ENCODE results near the gene NT5DC4. TPM values are rescaled to one million over a fixed set of nuclear protein-coding genes. Genes with fewer than 3 reads are reported as not detected.
A peak's percentile ranks its signal among the peaks of the same experiment; 100 is the strongest.

NT5DC4 gene
- total RNA-seq, 1 donor from 2014 or later: not detected

DNA sequence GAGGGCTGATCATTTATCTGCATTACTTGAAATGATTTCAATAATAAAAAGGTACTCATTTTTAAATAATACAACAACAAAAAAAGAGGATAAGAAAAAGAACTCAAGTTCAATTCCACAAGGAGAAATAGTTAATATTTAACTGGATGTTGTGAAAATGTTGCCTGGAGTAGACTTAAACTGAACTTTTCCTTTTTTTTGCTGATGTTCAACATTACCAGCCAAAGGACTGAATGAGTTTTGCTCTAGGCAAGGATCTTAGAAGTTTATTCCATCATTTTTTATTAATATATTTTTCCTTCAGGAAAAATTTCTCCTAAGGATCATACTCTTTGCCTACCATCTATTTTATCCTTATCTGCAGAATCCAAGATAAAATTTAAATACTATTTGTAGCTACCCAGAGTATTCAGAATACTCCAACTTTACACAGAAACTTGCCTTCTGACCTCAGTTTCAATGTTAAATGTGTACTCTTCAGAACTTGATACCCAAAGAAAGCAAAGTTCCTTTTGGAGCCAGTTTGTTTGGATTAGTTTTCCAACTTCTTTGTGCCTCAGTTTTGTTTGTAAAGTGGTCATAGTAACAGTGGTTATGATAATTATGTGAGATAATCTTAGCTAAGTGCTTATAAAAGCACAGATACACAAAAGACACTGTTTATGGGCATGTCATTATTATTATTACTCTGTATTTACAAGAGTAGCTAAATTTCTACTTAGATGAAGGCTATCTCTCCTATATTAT lies 30.8 kb downstream of the NT5DC4 start:
- peak; percentile 9 for DNase-seq (ENCODE audit: low read depth)

DNA sequence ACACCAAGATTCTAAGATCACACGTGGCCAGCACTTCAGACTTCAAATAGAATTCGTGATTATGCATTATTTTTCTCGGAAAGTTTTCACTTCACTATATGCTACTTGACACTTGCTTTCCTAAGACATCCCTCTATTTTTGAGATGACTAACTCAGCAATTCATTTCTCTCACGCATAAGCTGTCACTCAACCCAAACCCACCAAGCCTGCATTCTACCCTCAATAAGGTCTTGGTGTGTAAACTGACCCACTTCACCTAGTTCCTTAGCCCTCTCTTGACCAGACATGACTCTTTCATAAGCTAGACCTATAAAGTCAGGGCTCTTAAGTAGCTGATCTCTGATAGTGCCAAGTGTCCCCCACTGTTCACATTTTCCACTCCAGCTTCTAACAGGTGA lies 31.8 kb downstream of the NT5DC4 start:
- no peak for DNase-seq (ENCODE audit: low read depth)

GRCh38 chr2:112754564-112754963 lies 33.7 kb downstream of the NT5DC4 start:
- no peak for DNase-seq (ENCODE audit: low read depth)

GRCh38 chr2:112755444-112755843 lies 34.6 kb downstream of the NT5DC4 start:
- DNase-seq (ENCODE audit: low read depth): no peak

- no peak for DNase-seq (ENCODE audit: low read depth)
Observed at GRCh38 chr2:112756207-112756606, 35.4 kb downstream of the NT5DC4 start.

GRCh38 chr2:112757265-112757664 lies 36.4 kb downstream of the NT5DC4 start:
- DNase-seq (ENCODE audit: low read depth): no peak

- DNase-seq (ENCODE audit: low read depth): no peak
Observed at GRCh38 chr2:112758711-112759110, 37.9 kb downstream of the NT5DC4 start.

DNA sequence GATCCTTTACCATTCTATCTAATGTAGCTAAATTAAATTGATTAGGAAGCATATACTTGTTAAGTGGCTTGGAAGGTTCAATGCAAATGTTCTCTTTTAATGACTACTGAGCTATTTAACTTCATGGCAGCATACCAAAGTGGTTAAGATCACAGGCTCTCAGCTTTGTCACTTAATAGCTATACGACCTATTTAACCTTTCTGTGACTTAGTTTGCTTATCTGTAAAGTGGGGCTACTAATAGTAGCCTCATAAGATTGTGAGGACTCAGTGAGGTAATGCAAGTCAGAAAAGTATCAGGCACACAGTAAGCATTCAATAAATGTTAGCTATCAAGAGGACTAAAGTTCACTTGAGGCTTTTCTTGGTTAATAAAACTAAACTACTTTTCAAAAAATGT lies 39.3 kb downstream of the NT5DC4 start:
- DNase-seq (ENCODE audit: low read depth): no peak

DNA sequence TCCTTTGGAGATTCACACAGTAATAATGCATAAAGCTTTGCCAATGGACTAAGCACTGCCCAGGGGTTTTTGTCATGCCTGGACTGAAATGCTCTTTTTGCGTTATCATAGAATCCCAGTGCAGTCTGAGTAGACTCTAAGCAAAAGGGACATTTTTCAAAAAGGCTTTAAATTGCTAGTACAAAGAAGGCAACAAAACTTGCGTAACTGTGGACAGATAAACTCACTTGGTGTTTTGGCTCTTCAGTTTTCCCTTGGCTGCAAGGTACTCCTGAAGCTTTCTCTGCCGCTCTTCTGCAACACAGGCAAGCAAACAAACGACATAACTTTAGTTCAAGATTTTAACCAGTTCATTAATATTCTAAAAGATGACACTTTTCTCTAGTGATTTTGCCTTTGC lies 41.5 kb downstream of the NT5DC4 start:
- DNase-seq (ENCODE audit: low read depth): no peak

DNA sequence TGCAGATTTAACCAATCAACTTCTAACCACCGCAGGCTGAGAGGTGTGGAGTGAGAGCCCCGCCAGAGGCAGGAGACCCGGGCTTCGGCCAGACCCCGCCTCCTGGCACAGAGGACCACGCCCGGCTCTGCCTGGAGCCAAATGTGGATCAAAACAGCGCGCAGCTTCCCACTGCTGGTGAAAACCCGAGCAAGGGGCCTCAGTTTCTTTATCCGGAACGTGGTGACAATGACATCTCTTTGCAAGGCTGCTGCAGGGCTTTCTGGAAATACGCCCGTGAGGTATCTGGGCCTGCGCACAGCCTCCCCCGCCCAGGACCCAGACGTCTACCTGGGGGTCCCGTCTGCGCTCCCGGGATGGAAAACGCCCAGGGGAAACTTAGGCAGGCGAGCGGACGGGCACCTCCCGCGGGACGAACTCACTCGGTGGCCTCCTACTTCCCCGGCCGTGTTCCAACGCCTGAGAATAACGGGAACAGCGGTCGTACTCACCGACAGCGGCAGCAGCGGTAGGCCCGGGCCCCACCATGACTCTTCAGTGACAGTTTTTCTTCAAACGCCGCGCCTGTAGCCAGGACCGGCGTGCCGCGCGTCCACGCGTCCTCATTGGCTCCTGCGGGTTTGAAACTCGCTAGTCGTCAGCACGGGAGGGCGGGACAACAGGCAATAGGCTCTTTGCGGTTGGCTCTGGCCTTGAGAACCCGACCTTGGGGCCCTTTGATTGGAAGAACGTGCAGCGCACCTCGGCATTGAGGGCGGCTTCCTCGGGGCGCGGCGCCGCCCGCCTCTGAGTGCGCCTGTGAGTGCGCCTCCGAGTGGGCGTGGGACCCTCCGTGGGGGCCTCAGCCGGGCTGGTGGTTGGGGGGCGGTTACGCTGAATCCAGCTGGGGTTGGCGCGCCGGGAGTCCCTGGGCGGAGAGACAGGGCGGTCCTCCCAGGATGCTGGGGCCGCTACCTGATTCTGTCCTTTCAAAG lies 43.5 kb downstream of the NT5DC4 start, which contains the start of gene CKAP2L:
CKAP2L (minus strand) TSS at position 539 of the 974 bp plus-strand sequence; CDS start at position 528, 11 bp downstream.
- DNase-seq (ENCODE audit: low read depth): peak; percentile 99

- DNase-seq (ENCODE audit: low read depth): no peak
Observed at GRCh38 chr2:112765251-112765650, 44.4 kb downstream of the NT5DC4 start.

GRCh38 chr2:112767693-112768330 lies 47.0 kb downstream of the NT5DC4 start:
- DNase-seq (ENCODE audit: low read depth): no peak

- DNase-seq (ENCODE audit: low read depth): peak; percentile 24
Observed at GRCh38 chr2:112768432-112768831, 47.6 kb downstream of the NT5DC4 start.

DNA sequence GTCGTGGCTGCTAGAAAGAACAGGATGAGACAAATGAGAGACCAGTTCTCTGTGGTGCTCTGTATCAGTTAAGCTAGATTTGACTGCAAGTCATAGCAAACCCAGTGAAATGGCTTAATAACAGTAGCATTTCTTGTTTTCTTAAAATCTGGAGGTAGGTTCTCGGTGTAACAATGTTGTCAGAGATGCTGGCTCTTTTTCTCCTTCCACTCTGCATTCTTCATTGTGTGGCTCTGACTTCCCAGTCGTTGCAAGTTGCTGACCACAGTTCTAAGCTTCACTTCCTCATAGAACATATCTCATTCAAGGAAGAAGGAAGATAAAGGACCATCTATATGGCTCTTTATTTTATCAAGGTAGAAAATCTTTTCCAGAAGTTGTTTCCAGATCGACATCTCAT lies 51.5 kb downstream of the NT5DC4 start:
- no peak for DNase-seq (ENCODE audit: low read depth)

- no peak for DNase-seq (ENCODE audit: low read depth)
Observed at GRCh38 chr2:112772911-112773475, 52.2 kb downstream of the NT5DC4 start.

DNA sequence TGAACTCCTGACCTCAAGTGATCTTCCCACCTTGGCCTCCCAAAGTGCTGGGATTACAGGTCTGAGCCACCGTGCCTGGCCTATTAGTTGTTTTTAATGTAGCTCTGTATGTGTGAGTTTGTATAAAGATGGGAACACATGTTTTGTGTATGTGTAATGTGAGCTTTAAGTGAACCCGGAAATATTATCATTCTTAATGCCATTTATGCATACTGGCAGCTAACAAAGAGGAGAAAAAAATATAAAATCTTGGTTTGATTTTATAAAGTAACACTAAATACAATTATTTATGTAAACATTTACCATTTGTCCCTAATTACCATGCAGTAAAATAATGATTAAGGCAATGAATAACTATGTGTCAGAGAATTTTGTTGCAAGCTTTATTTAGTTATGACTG lies 52.7 kb downstream of the NT5DC4 start:
- DNase-seq (ENCODE audit: low read depth): no peak

DNA sequence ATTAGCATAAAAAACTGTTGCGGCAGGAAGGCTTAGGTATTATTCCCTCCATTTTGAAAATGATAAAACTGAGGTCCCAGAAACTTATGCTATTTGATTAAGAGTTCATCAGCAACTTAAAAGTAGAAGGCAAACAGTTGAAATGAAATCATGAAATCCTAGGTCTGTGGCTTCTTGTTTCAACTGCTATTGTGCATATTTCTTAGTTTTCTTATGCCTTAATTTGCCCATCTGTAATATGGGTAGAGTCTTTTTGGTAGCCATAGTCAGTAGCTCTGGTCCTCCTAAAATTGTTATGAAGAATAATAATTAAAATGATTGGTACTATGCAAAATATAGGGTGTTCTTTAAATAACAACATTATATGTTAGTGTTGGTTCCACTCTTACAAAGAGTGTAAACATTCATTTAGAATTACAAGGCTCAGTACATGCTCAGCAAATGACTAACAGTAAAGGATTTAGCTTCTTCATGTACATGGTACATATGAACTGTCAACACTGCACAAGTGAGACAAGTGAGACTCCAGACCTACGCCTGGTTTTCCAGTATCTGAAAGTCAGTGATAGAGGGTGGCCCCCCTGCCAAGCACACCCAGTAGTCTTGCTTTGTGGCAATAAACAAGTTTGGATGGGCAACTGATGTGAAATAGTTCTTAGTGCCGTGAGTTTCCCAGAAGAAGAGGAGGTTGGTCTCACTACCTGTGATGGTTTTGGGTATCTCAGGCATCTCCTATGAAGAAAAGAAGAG lies 53.9 kb downstream of the NT5DC4 start:
- DNase-seq (ENCODE audit: low read depth): no peak

DNA sequence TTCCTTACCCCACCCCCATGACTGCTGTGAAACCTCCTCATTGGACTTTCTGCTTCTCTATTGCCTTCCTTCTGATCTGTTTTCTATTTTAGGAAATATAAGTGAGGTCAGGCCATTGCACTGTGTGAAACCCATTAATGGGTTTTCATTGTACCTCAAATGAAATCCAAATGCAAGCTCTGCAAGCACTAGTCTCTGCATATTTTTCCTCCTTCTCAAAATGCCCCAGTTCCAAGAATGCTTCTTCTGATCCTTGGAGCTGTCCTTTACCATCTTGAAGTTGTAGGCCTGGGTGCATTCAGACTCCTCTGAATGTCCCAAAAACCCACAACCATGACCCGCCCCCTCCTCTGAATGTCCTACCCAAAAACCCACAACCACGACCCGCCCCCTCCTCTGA lies 55.3 kb downstream of the NT5DC4 start:
- peak; percentile 34 for DNase-seq (ENCODE audit: low read depth)

- DNase-seq (ENCODE audit: low read depth): peak; percentile 15
Observed at GRCh38 chr2:112777036-112777435, 56.2 kb downstream of the NT5DC4 start.

GRCh38 chr2:112779598-112779997 lies 58.8 kb downstream of the NT5DC4 start:
- no peak for DNase-seq (ENCODE audit: low read depth)
